Spleen (tissue), 7 donors: ENCODE results near the gene AGPAT4.

ENCODE experiments used
- CTCF ChIP-seq, 11 experiments: fragments of 200-600 bp in 7 of 11; fragments of 450-650 bp in 4 of 11; sonication (generic) in 4 of 11; IDR thresholded peaks in 8 of 11; conservative IDR thresholded peaks in 3 of 11; 1 replicate in 7 of 11; 2 replicates in 4 of 11; pipeline versions ENCODE4 v1.4.0 to v1.8.0; 2016 to 2021; ENCODE audit warnings: antibody characterized with exemption in 11 of 11, inconsistent platforms in 4 of 11, mild to moderate bottlenecking in 1 of 11
- POLR2AphosphoS5 ChIP-seq, 3 donors: sonication (generic); formaldehyde crosslinking; IDR thresholded peaks; one replicate each; pipeline ENCODE4 v1.5.1; 2017; ENCODE audit warnings: antibody characterized with exemption in 3 of 3
- donor health status: DM: no; HTN: no; CAD: no; lungs with moderate emphysema.
- donor health status: DM: no; HTN: no; CAD: no.
- donor health status: DM: no; HTN: no; CAD: no.

GRCh38 chr6:161164182-161164625 lies 109.7 kb downstream of the AGPAT4 start:
- TF ChIP-seq CTCF (IDR thresholded peaks at IDR 0.05 in 8 of 11, conservative IDR thresholded peaks at IDR 0.05 in 3 of 11) (no peak), POLR2AphosphoS5 (IDR thresholded peaks at IDR 0.05) (no peak)
